Astrocyte of the spinal cord (primary cell): ENCODE data around the gene GDPD3.

Source experiments
- DNase-seq: peaks from one replicate; pipeline ENCODE4 v3.0.0; 2011; ENCODE audit warnings: low read depth, low spot score
- H3K4me3 ChIP-seq: 2 replicates; pipeline ENCODE4 v1.5.1; 2011; ENCODE audit warnings: low read depth, mild to moderate bottlenecking, low read length, moderate library complexity
- in situ Hi-C: cut with HindIII; loops from 2 replicates; pipeline ENCODE4 v1.10.0; 2017; ENCODE audit warnings: low sequenced_read_pairs
- TF ChIP-seq, protein P1 (sequence below): IDR thresholded peaks from 2 replicates; pipeline ENCODE4 v1.5.1; 2012; ENCODE audit warnings: low read depth, mild to moderate bottlenecking, low read length, inconsistent platforms

The GDPD3 gene

GRCh38 chr16:30141750-30142149 lies 28.4 kb upstream of the GDPD3 start:
- in situ Hi-C loops = no loop called here
- no peak for DNase-seq
- TF ChIP-seq, protein P1, sequence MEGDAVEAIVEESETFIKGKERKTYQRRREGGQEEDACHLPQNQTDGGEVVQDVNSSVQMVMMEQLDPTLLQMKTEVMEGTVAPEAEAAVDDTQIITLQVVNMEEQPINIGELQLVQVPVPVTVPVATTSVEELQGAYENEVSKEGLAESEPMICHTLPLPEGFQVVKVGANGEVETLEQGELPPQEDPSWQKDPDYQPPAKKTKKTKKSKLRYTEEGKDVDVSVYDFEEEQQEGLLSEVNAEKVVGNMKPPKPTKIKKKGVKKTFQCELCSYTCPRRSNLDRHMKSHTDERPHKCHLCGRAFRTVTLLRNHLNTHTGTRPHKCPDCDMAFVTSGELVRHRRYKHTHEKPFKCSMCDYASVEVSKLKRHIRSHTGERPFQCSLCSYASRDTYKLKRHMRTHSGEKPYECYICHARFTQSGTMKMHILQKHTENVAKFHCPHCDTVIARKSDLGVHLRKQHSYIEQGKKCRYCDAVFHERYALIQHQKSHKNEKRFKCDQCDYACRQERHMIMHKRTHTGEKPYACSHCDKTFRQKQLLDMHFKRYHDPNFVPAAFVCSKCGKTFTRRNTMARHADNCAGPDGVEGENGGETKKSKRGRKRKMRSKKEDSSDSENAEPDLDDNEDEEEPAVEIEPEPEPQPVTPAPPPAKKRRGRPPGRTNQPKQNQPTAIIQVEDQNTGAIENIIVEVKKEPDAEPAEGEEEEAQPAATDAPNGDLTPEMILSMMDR = no peak
- H3K4me3 ChIP-seq = no peak overlapping the region

DNA sequence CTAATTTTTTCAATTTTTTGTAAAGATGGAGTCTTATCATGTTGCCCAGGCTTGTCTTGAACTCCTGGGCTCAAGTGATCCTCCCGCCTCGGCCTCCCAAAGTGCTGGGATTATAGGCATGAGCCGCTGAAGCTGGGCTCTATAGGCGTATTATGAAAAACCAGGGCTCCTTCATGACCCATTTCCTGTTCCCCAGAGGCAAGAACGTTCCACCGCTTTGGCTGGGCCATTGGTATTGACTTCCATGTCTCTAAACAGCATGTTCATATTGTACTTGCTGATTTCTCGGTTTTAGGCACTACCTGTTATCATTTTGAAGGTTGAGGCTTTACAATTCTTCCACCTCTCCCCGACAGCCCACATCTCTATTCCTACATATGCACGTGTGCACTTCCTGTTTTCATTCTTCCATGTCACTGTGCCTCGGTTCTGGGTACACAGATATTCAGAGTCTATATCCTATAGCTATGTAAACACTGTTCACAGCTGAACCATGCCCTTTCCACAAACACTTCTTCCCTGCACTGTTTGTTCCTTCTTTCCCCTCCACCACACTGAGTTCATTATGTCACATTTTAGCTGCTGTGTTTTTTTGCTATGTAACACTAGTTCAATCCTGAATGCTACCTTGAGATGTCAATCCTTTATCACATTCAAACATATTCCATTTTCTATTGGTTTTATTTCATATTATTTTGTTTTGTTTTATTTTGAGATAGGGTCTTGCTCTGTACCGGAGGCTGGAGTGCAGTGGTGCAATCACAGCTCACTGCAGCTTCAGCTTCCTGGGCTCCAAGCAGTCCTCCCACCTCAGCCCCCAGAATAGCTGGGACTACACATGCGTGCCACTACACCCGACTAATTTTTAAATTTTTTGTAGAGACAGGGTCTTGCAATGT lies 26.5 kb upstream of the GDPD3 start:
- no peak overlapping the region for H3K4me3 ChIP-seq
- DNase-seq = no peak
- in situ Hi-C loops = no loop called here
- TF ChIP-seq, protein P1 = no peak

DNA sequence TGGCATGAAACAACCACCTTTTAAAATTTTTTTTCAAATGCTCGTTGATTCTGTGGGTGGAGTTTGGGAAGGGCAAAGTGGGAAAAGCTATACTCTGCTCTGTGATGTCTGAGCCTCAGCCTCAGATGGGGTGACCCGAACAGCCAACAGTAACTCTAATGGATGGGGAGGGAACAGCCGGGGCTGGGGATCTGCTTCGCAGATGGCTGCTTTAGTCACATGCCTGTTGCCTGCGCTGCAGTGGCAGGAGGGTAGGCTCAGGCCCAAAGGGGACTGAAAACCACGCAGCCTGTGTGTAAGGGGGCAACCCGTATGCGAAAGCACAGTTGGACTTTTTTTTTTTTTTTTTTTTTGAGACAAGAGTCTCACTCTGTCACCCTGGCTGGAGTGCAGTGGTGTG lies 24.6 kb upstream of the GDPD3 start:
- no peak overlapping the region for H3K4me3 ChIP-seq
- in situ Hi-C loops = no loop called here
- TF ChIP-seq, protein P1 = no peak
- no peak for DNase-seq

- in situ Hi-C loops = no loop called here
- TF ChIP-seq, protein P1 = no peak
- no peak for DNase-seq
- H3K4me3 ChIP-seq = no peak overlapping the region
These were observed 23.8 kb upstream of the GDPD3 start for GRCh38 chr16:30136971-30137605.

- DNase-seq = no peak
- in situ Hi-C loops = no loop called here
- TF ChIP-seq, protein P1 = no peak
- H3K4me3 ChIP-seq = no peak overlapping the region
These were observed 19.3 kb upstream of the GDPD3 start for GRCh38 chr16:30132591-30132990.

DNA sequence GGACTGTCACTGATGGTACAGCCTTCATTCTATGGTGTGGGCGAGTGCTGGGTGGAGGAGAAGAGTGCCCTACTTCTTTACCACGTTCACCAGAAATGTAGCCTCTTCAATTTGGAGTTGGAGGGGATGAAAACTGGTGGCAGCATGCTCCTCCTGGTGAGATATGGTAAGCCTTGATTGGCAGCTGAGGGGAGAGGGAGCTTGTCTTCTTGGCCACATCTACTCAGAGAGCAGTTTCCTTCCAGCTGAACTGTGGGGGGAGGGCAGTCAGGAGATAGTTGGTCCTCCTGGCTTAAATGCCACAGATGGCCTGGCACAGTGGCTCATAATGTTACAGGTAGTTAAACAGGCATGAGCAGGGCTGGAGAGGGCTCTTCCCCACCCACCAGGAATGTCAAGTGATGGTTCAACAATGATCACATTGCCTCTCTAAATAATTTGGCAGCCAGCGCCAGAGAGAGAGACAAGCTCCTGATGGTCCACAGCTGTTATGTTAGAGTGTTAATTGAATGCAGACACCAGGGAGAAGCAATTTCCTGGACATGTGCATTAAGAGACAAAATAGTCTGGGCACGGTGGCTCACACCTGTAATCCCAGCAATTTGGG lies 18.6 kb upstream of the GDPD3 start:
- DNase-seq = no peak
- in situ Hi-C loops = no loop called here
- H3K4me3 ChIP-seq = no peak overlapping the region
- TF ChIP-seq, protein P1 = no peak
